Measurements from ENCODE around the gene CRB1.

GRCh38 chr1:197453376-197454058 lies 185.5 kb downstream of the CRB1 start:
- TF ChIP-seq ARNT (IDR thresholded peaks at IDR 0.05), result no peak
- no peak for TF ChIP-seq SP1 (IDR thresholded peaks at IDR 0.05)
- no peak for TF ChIP-seq BHLHE40 (IDR thresholded peaks at IDR 0.05; ENCODE audit: borderline replicate concordance)
- no peak for TF ChIP-seq FOXM1 (IDR thresholded peaks at IDR 0.05; ENCODE audit: borderline replicate concordance)
- TF ChIP-seq PKNOX1 (IDR thresholded peaks at IDR 0.05), result no peak
- TF ChIP-seq CTBP1 (IDR thresholded peaks at IDR 0.05; ENCODE audit: borderline replicate concordance), result no peak
- TF ChIP-seq L3MBTL2 (conservative IDR thresholded peaks at IDR 0.05), result no peak
- no peak for TF ChIP-seq FOXA1 (IDR thresholded peaks at IDR 0.05)
- no peak for TF ChIP-seq SUZ12 (IDR thresholded peaks at IDR 0.05)
- no peak for TF ChIP-seq HDGF (IDR thresholded peaks at IDR 0.05; ENCODE audit: borderline replicate concordance)
- no peak for TF ChIP-seq TARDBP (IDR thresholded peaks at IDR 0.05)
- no peak for TF ChIP-seq NFRKB (IDR thresholded peaks at IDR 0.05)
